ENCODE data around the gene NXPE3.

The NXPE3 gene

GRCh38 chr3:101779822-101780381 lies 891 bp downstream of the NXPE3 start:
- no peak overlapping the region for H3K27ac ChIP-seq (replicated peaks)
- TF ChIP-seq POLR2AphosphoS5 (IDR thresholded peaks at IDR 0.05; ENCODE audit: low read depth) (no peak), SPI1 (IDR thresholded peaks at IDR 0.05; ENCODE audit: borderline replicate concordance, low read depth) (no peak), CTCF (IDR thresholded peaks at IDR 0.05; ENCODE audit: insufficient read depth, low read length) (no peak), REST (IDR thresholded peaks at IDR 0.05; ENCODE audit: insufficient replicate concordance, low read depth) (no peak), GABPA (IDR thresholded peaks at IDR 0.05; ENCODE audit: low read depth) (no peak)
- H3K4me3 ChIP-seq (replicated peaks; ENCODE audit: insufficient read depth, low read length), result peak overlapping the region; percentile 100
- no peaks in the 10 kb centered on the region for H3K27me3 ChIP-seq (ENCODE audit: insufficient read depth, poor library complexity, severe bottlenecking)
- no peak for DNase-seq (ENCODE audit: low read depth in 1 of 2, low spot score in 1 of 2)

GRCh38 chr3:101780661-101781060 lies 1.6 kb downstream of the NXPE3 start:
- no peak overlapping the region for H3K27ac ChIP-seq (replicated peaks)
- DNase-seq (ENCODE audit: low read depth in 1 of 2, low spot score in 1 of 2), result no peak
- H3K27me3 ChIP-seq (ENCODE audit: insufficient read depth, poor library complexity, severe bottlenecking), result no peaks in the 10 kb centered on the region
- TF ChIP-seq GABPA (IDR thresholded peaks at IDR 0.05; ENCODE audit: low read depth) (no peak), REST (IDR thresholded peaks at IDR 0.05; ENCODE audit: insufficient replicate concordance, low read depth) (no peak), CTCF (IDR thresholded peaks at IDR 0.05; ENCODE audit: insufficient read depth, low read length) (no peak), POLR2AphosphoS5 (IDR thresholded peaks at IDR 0.05; ENCODE audit: low read depth) (no peak), SPI1 (IDR thresholded peaks at IDR 0.05; ENCODE audit: borderline replicate concordance, low read depth) (no peak)
- no peak overlapping the region for H3K4me3 ChIP-seq (replicated peaks; ENCODE audit: insufficient read depth, low read length)

GRCh38 chr3:101781166-101781565 lies 2.2 kb downstream of the NXPE3 start:
- H3K4me3 ChIP-seq (replicated peaks; ENCODE audit: insufficient read depth, low read length), result no peak overlapping the region
- TF ChIP-seq SPI1 (IDR thresholded peaks at IDR 0.05; ENCODE audit: borderline replicate concordance, low read depth) (no peak), CTCF (IDR thresholded peaks at IDR 0.05; ENCODE audit: insufficient read depth, low read length) (no peak), REST (IDR thresholded peaks at IDR 0.05; ENCODE audit: insufficient replicate concordance, low read depth) (no peak), GABPA (IDR thresholded peaks at IDR 0.05; ENCODE audit: low read depth) (no peak), POLR2AphosphoS5 (IDR thresholded peaks at IDR 0.05; ENCODE audit: low read depth) (no peak)
- no peak for DNase-seq (ENCODE audit: low read depth in 1 of 2, low spot score in 1 of 2)
- H3K27me3 ChIP-seq (ENCODE audit: insufficient read depth, poor library complexity, severe bottlenecking), result no peaks in the 10 kb centered on the region
- H3K27ac ChIP-seq (replicated peaks), result no peak overlapping the region

Data from HL-60 (cell line).